Cardiac atrium fibroblast (primary cell): Measurements from ENCODE around the gene CACNB4. TPM values are rescaled to one million over a fixed set of nuclear protein-coding genes. Genes with fewer than 3 reads are reported as not detected.

Experiments
- total RNA-seq: library from RNA; depleted of rRNA; stranded (reverse); fragments of >200 nt; gene quantifications from 2 replicates; pipeline ENCODE4 v1.2.3, GENCODE V29; 2015

The CACNB4 gene
- total RNA-seq, result under 0.01 and 0.54 TPM in 2 replicates

GRCh38 chr2:152098496-152099366 is at the start of gene CACNB4:
Gene CACNB4 (minus strand): TSS chr2:152099044.

GRCh38 chr2:151828143-151828889 is 270.5 kb downstream of the CACNB4 start, which contains the start of gene ARL5A:
Gene ARL5A (minus strand): TSS chr2:151828421. CDS start chr2:151828176, 245 bp downstream.

Other genes starting within 250 kb of the CACNB4 start
- 22.0 and 27.4 TPM in 2 replicates for gene STAM2, start 76.7 kb upstream of the CACNB4 start, total RNA-seq
- 12.5 and 14.8 TPM in 2 replicates for gene FMNL2, start 236.1 kb upstream of the CACNB4 start, total RNA-seq